Liver (tissue), 9 donors: ENCODE data around the gene SH3RF3. TPM values are rescaled to one million over a fixed set of nuclear protein-coding genes. Genes with fewer than 3 reads are reported as not detected.

Experiments used
- DNase-seq: peaks from one replicate; pipeline ENCODE4 v3.0.0-alpha.2; 2017; ENCODE audit warnings: low spot score
- H3K27ac ChIP-seq, 2 donors: one replicate each; pipeline ENCODE4 v1.7.0; 2013; ENCODE audit warnings: inconsistent platforms in 2 of 2, low read length in 2 of 2, control low read depth in 1 of 2, low read depth in 1 of 2, mild to moderate bottlenecking in 1 of 2
- H3K27me3 ChIP-seq, 4 donors: one replicate each; pipeline versions ENCODE4 v1.6.1 to v1.7.0; 2013; ENCODE audit warnings: low read length in 3 of 4, inconsistent platforms in 1 of 4, mild to moderate bottlenecking in 1 of 4, moderate library complexity in 1 of 4; ENCODE audit not compliant: control insufficient read depth in 4 of 4, insufficient read depth in 4 of 4
- H3K36me3 ChIP-seq, 4 donors: one replicate each; pipeline versions ENCODE4 v1.6.1 to v1.7.0; 2013; ENCODE audit warnings: low read length in 3 of 4, mild to moderate bottlenecking in 3 of 4, low read depth in 1 of 4, moderate library complexity in 1 of 4; ENCODE audit not compliant: control insufficient read depth in 4 of 4, insufficient read depth in 3 of 4
- H3K4me1 ChIP-seq, 4 donors: one replicate each; pipeline versions ENCODE4 v1.6.1 to v1.7.0; 2013; ENCODE audit warnings: low read length in 3 of 4, mild to moderate bottlenecking in 3 of 4, moderate library complexity in 1 of 4; ENCODE audit not compliant: control insufficient read depth in 4 of 4, insufficient read depth in 4 of 4
- H3K4me3 ChIP-seq, 3 donors: one replicate each; pipeline versions ENCODE4 v1.6.1 to v1.7.0; 2013; ENCODE audit warnings: low read length in 3 of 3, control low read depth in 1 of 3, low read depth in 1 of 3, mild to moderate bottlenecking in 1 of 3
- H3K9ac ChIP-seq, 2 donors: one replicate each; pipeline ENCODE4 v1.7.0; 2013; ENCODE audit warnings: low read length in 2 of 2, mild to moderate bottlenecking in 2 of 2, moderate library complexity in 2 of 2, control low read depth in 1 of 2, low read depth in 1 of 2
- H3K9me3 ChIP-seq, 4 donors: one replicate each; pipeline versions ENCODE4 v1.6.1 to v1.7.0; 2013; ENCODE audit warnings: low read length in 3 of 4; ENCODE audit not compliant: control insufficient read depth in 4 of 4
- ATF3 ChIP-seq: IDR thresholded peaks from 2 replicates; pipeline ENCODE4 v1.6.1; 2016; ENCODE audit warnings: antibody characterized with exemption
- CTCF ChIP-seq: fragments of 150-350 bp; IDR thresholded peaks from 2 replicates; pipeline ENCODE4 v1.5.1; 2017; ENCODE audit warnings: improper control_type of control experiment, low read depth, low read length; ENCODE audit not compliant: missing input control
- EGR1 ChIP-seq, 2 donors: IDR thresholded peaks; 2 replicates each; pipeline ENCODE4 v1.6.1; 2016 to 2018; ENCODE audit warnings: antibody characterized with exemption in 2 of 2, low read depth in 2 of 2
- FOXA1 ChIP-seq: IDR thresholded peaks from 2 replicates; pipeline ENCODE4 v1.6.1; 2016; ENCODE audit warnings: antibody characterized with exemption
- FOXA2 ChIP-seq: IDR thresholded peaks from 2 replicates; pipeline ENCODE4 v1.6.1; 2016; ENCODE audit warnings: antibody characterized with exemption
- GABPA ChIP-seq, 2 donors: IDR thresholded peaks in 1 of 2; conservative IDR thresholded peaks in 1 of 2; 2 replicates each; pipeline ENCODE4 v1.6.1; 2016; ENCODE audit warnings: antibody characterized with exemption in 2 of 2, mild to moderate bottlenecking in 1 of 2, moderate library complexity in 1 of 2
- HNF4A ChIP-seq, 2 donors: conservative IDR thresholded peaks; 2 replicates each; pipeline ENCODE4 v1.6.1; 2016; ENCODE audit warnings: antibody characterized with exemption in 2 of 2, mild to moderate bottlenecking in 2 of 2
- HNF4G ChIP-seq: IDR thresholded peaks from 2 replicates; pipeline ENCODE4 v1.6.1; 2016; ENCODE audit warnings: antibody characterized with exemption
- JUND ChIP-seq, 2 donors: IDR thresholded peaks; 2 replicates each; pipeline ENCODE4 v1.6.1; 2016; ENCODE audit warnings: antibody characterized with exemption in 2 of 2
- MAX ChIP-seq: IDR thresholded peaks from 2 replicates; pipeline ENCODE4 v1.6.1; 2016; ENCODE audit warnings: antibody characterized with exemption
- NR2F2 ChIP-seq: IDR thresholded peaks from 2 replicates; pipeline ENCODE4 v1.6.1; 2016; ENCODE audit warnings: antibody characterized with exemption
- RAD21 ChIP-seq, 2 donors: IDR thresholded peaks; 2 replicates each; pipeline ENCODE4 v1.6.1; 2016; ENCODE audit warnings: antibody characterized with exemption in 2 of 2, mild to moderate bottlenecking in 2 of 2
- REST ChIP-seq: IDR thresholded peaks from 2 replicates; pipeline ENCODE4 v1.6.1; 2016; ENCODE audit warnings: antibody characterized with exemption, mild to moderate bottlenecking
- RXRA ChIP-seq, 2 donors: IDR thresholded peaks; 2 replicates each; pipeline ENCODE4 v1.6.1; 2017 to 2018; ENCODE audit warnings: antibody characterized with exemption in 2 of 2, mild to moderate bottlenecking in 1 of 2
- SP1 ChIP-seq: IDR thresholded peaks from 2 replicates; pipeline ENCODE4 v1.6.1; 2018; ENCODE audit warnings: antibody characterized with exemption, mild to moderate bottlenecking
- TAF1 ChIP-seq: conservative IDR thresholded peaks from 2 replicates; pipeline ENCODE4 v1.6.1; 2016; ENCODE audit warnings: antibody characterized with exemption, mild to moderate bottlenecking
- YY1 ChIP-seq: IDR thresholded peaks from 2 replicates; pipeline ENCODE4 v1.6.1; 2016; ENCODE audit warnings: antibody characterized with exemption, mild to moderate bottlenecking
- ZBTB33 ChIP-seq: IDR thresholded peaks from 2 replicates; pipeline ENCODE4 v1.6.1; 2016; ENCODE audit warnings: antibody characterized with exemption
- WGBS: extraction: QIAGEN DNeasy Blood & Tissue Kit; methylation state at CpG from one replicate; pipeline ENCODE4 v1.1.7; 2013; 5-methylcytosine and 5-hydroxymethylcytosine counted together
- polyA plus RNA-seq, 2 donors: library from polyadenylated mRNA; stranded (reverse) in 1 of 2; unstranded in 1 of 2; fragments of 200-250 nt in 1 of 2; fragments of >200 nt in 1 of 2; fragmentation: Nextera tagmentation in 1 of 2; extraction: Ambion mirVana in 1 of 2; gene quantifications; one replicate each; pipeline versions ENCODE4 v1.2.1 to v1.2.3, GENCODE V29; 2013 to 2015
- total RNA-seq, 2 donors: library from RNA; depleted of rRNA; stranded (reverse); fragments of >200 nt; gene quantifications; one replicate each; pipeline ENCODE4 v1.2.3, GENCODE V29; 2014
- donor health status: healthy.
- donor health status: healthy.
- donor health status: healthy.
- donor health status: healthy.
- donor health status: healthy.

SH3RF3 gene
- total and polyA plus RNA-seq, 4 donors, result 0.11 to 1.0 (median 0.54) TPM

GRCh38 chr2:109272461-109272860 is 143.5 kb downstream of the SH3RF3 start:
- no peak for DNase-seq
- Histone ChIP-seq H3K9ac (no peak overlapping the region), H3K36me3 (no peaks in the 10 kb centered on the region), H3K9me3 (no peaks in the 10 kb centered on the region), H3K27ac (no peak overlapping the region), H3K4me3 (no peak overlapping the region), H3K4me1 (no peaks in the 10 kb centered on the region), H3K27me3 (no peaks in the 10 kb centered on the region)
- TF ChIP-seq HNF4A (conservative IDR thresholded peaks at IDR 0.05) (no peak), FOXA2 (no peak), SP1 (no peak), NR2F2 (no peak), ZBTB33 (no peak), GABPA (IDR thresholded peaks at IDR 0.05 in 1 of 2, conservative IDR thresholded peaks at IDR 0.05 in 1 of 2) (no peak), ATF3 (no peak), HNF4G (no peak), JUND (IDR thresholded peaks at IDR 0.05) (no peak), MAX (no peak), FOXA1 (no peak), EGR1 (IDR thresholded peaks at IDR 0.05; ENCODE audit: low read depth in 2 of 2) (no peak), REST (no peak), CTCF (no peak), YY1 (no peak), RAD21 (IDR thresholded peaks at IDR 0.05) (no peak), RXRA (IDR thresholded peaks at IDR 0.05) (no peak), TAF1 (no peak)
- WGBS, result 94% methylated on average over 15 of the region's 15 CpGs
